Nephron (organoid): ENCODE results near the gene NAA35.

Experiments
- H3K27ac Mint-ChIP-seq, 3 experiments: 2 replicates each; pipeline ENCODE4 v1.8.0; 2020; ENCODE audit warnings: mixed read lengths in 3 of 3, mild to moderate bottlenecking in 2 of 3, moderate library complexity in 1 of 3
- H3K27me3 Mint-ChIP-seq: 2 replicates; pipeline ENCODE4 v1.8.0; 2021; ENCODE audit warnings: low read depth, mild to moderate bottlenecking, moderate library complexity, mixed read lengths
- H3K36me3 Mint-ChIP-seq: 2 replicates; pipeline ENCODE4 v1.8.0; 2020; ENCODE audit warnings: low read depth, mixed read lengths
- H3K4me1 Mint-ChIP-seq: 2 replicates; pipeline ENCODE4 v1.8.0; 2020; ENCODE audit warnings: mixed read lengths
- H3K4me3 Mint-ChIP-seq, 3 experiments: 2 replicates each; pipeline ENCODE4 v1.8.0; 2020; ENCODE audit warnings: mild to moderate bottlenecking in 3 of 3, mixed read lengths in 3 of 3, moderate library complexity in 2 of 3
- H3K9me3 Mint-ChIP-seq: 2 replicates; pipeline ENCODE4 v1.8.0; 2020; ENCODE audit warnings: mixed read lengths
- CTCF ChIP-seq, 3 experiments: fragments of 200-600 bp; sonication (generic); IDR thresholded peaks; one replicate each; pipeline ENCODE4 v1.5.0; 2021; ENCODE audit warnings: antibody characterized with exemption in 3 of 3; ENCODE audit not compliant: unreplicated experiment in 3 of 3

NAA35 gene

GRCh38 chr9:86064220-86064619 is 123.3 kb downstream of the NAA35 start:
- Mint-ChIP-seq H3K9me3 (no peaks in the 10 kb centered on the region), H3K36me3 (peaks cover 37% of the 10 kb centered on the region), H3K4me3 (no peak overlapping the region), H3K27ac (peak overlapping the region in 2 of 3 experiments; percentile 2 to 46), H3K4me1 (peaks cover 5% of the 10 kb centered on the region), H3K27me3 (no peaks in the 10 kb centered on the region)
- no peak for TF ChIP-seq CTCF (IDR thresholded peaks at IDR 0.05; ENCODE audit: unreplicated experiment in 3 of 3)

GRCh38 chr9:86069206-86069869 is 128.4 kb downstream of the NAA35 start:
- Mint-ChIP-seq H3K4me3 (no peak overlapping the region), H3K36me3 (peaks cover 33% of the 10 kb centered on the region)

More at GRCh38 chr9:86069206-86069869, 128.4 kb downstream of the NAA35 start:
- TF ChIP-seq CTCF (IDR thresholded peaks at IDR 0.05; ENCODE audit: unreplicated experiment in 3 of 3): no peak
- Mint-ChIP-seq H3K4me1 (peaks cover 5% of the 10 kb centered on the region), H3K27me3 (no peaks in the 10 kb centered on the region), H3K27ac (no peak overlapping the region), H3K9me3 (no peaks in the 10 kb centered on the region)
